SK-N-SH (cell line): Measurements from ENCODE around the gene KCNH8. TPM values are rescaled to one million over a fixed set of nuclear protein-coding genes. Genes with fewer than 3 reads are reported as not detected.

Source experiments
- CTCF ChIA-PET: fragments of 300-600, 350-600 bp; formaldehyde crosslinking; extraction: SDS; loops from one replicate; lab custom pipeline; 2021; lab: Yijun Ruan, JAX
- POLR2A ChIA-PET: fragments of 350-600 bp; sonication (Branson Sonifier 250); formaldehyde crosslinking; extraction: SDS; loops from one replicate; lab custom pipeline; 2020; ENCODE audit warnings: antibody characterized with exemption, inconsistent platforms; lab: Yijun Ruan, JAX
- DNase-seq: peaks from one replicate; pipeline ENCODE4 v3.0.0; 2012
- H2AFZ ChIP-seq: fragments of 200-600 bp; sonication (generic); 2 replicates; pipeline ENCODE4 v1.8.1; 2016; ENCODE audit warnings: antibody characterized with exemption, mild to moderate bottlenecking, low read depth
- H3F3A ChIP-seq: fragments of 200-600 bp; sonication (generic); replicated peaks from 2 replicates; pipeline ENCODE3; 2016; ENCODE audit warnings: antibody characterized with exemption, mild to moderate bottlenecking; ENCODE audit not compliant: insufficient read depth
- H3K27ac ChIP-seq, 2 experiments: fragments of 200-500 bp in 1 of 2; fragments of 200-600 bp in 1 of 2; sonication (Bioruptor generic) in 1 of 2; sonication (generic), shearing (Covaris generic) in 1 of 2; 2 replicates each; pipeline versions ENCODE4 v1.5.1 to v1.6.1; 2014 to 2016; ENCODE audit warnings: low read depth in 2 of 2, inconsistent platforms in 1 of 2, low read length in 1 of 2, mild to moderate bottlenecking in 1 of 2, mixed read lengths in 1 of 2
- H3K27me3 ChIP-seq: fragments of 200-600 bp; sonication (generic), shearing (Covaris generic); 2 replicates; pipeline ENCODE4 v1.6.1; 2016; ENCODE audit warnings: mixed run types; ENCODE audit not compliant: insufficient read depth
- H3K36me3 ChIP-seq, 2 experiments: fragments of 200-500 bp in 1 of 2; fragments of 200-600 bp in 1 of 2; sonication (Bioruptor generic) in 1 of 2; sonication (generic) in 1 of 2; replicated peaks in 1 of 2; 2 replicates each; pipeline versions ENCODE3 to v1.5.1; 2014 to 2016; ENCODE audit warnings: low read length in 1 of 2, mild to moderate bottlenecking in 1 of 2; ENCODE audit not compliant: insufficient read depth in 2 of 2, control insufficient read depth in 1 of 2
- H3K4me1 ChIP-seq, 2 experiments: fragments of 200-500 bp in 1 of 2; fragments of 200-600 bp in 1 of 2; sonication (Bioruptor generic) in 1 of 2; sonication (generic), shearing (Covaris generic) in 1 of 2; 2 replicates each; pipeline versions ENCODE4 v1.5.1 to v1.6.1; 2014 to 2016; ENCODE audit warnings: low read depth in 1 of 2, low read length in 1 of 2, mixed run types in 1 of 2; ENCODE audit not compliant: insufficient read depth in 2 of 2, control insufficient read depth in 1 of 2
- H3K4me2 ChIP-seq: fragments of 200-600 bp; sonication (generic), shearing (Covaris generic); 2 replicates; pipeline ENCODE4 v1.6.1; 2017; ENCODE audit warnings: mixed run types
- H3K4me3 ChIP-seq, 2 experiments: fragments of 200-500 bp in 1 of 2; fragments of 200-600 bp in 1 of 2; sonication (Bioruptor generic) in 1 of 2; sonication (generic), shearing (Covaris generic) in 1 of 2; 2 replicates each; pipeline versions ENCODE4 v1.5.1 to v1.8.1; 2014 to 2016; ENCODE audit warnings: low read depth in 2 of 2, inconsistent platforms in 1 of 2, low read length in 1 of 2, mild to moderate bottlenecking in 1 of 2, mixed read lengths in 1 of 2, moderate library complexity in 1 of 2
- H3K79me2 ChIP-seq: fragments of 200-600 bp; sonication (generic); 2 replicates; pipeline ENCODE4 v1.8.1; 2017; ENCODE audit warnings: mild to moderate bottlenecking; ENCODE audit not compliant: insufficient read depth
- H3K9ac ChIP-seq: fragments of 200-600 bp; sonication (generic); 2 replicates; pipeline ENCODE4 v1.6.1; 2017; ENCODE audit warnings: mixed run types
- H3K9me2 ChIP-seq: fragments of 200-600 bp; sonication (generic); 2 replicates; pipeline ENCODE4 v1.6.1; 2017; ENCODE audit warnings: mixed run types
- H3K9me3 ChIP-seq: fragments of 200-600 bp; sonication (generic); 2 replicates; pipeline ENCODE4 v1.6.1; 2017; ENCODE audit warnings: mixed run types, mild to moderate bottlenecking, moderate library complexity
- H4K20me1 ChIP-seq: fragments of 200-600 bp; sonication (generic); 2 replicates; pipeline ENCODE4 v1.6.1; 2017; ENCODE audit warnings: mild to moderate bottlenecking, mixed run types; ENCODE audit not compliant: insufficient read depth
- CHD2 ChIP-seq: fragments of 150-350 bp; IDR thresholded peaks from 2 replicates; pipeline ENCODE4 v1.6.1; 2018; ENCODE audit warnings: low read length; ENCODE audit not compliant: partially characterized antibody
- CTCF ChIP-seq: fragments of 200-600 bp; sonication (generic); IDR thresholded peaks from 2 replicates; pipeline ENCODE4 v1.6.1; 2017; ENCODE audit warnings: antibody characterized with exemption, mild to moderate bottlenecking, moderate library complexity
- EP300 ChIP-seq, 2 experiments: IDR thresholded peaks; 2 replicates each; pipeline versions ENCODE4 v1.4.0 to v1.6.1; 2012; ENCODE audit warnings: borderline replicate concordance in 1 of 2, low read depth in 1 of 2, low read length in 1 of 2
- FOSL2 ChIP-seq: IDR thresholded peaks from 2 replicates; pipeline ENCODE4 v1.4.0; 2012; ENCODE audit warnings: low read depth, mild to moderate bottlenecking, moderate library complexity, borderline replicate concordance
- FOXM1 ChIP-seq: IDR thresholded peaks from 2 replicates; pipeline ENCODE4 v1.4.0; 2012; ENCODE audit warnings: low read depth, mild to moderate bottlenecking
- IRF3 ChIP-seq: fragments of 150-350 bp; IDR thresholded peaks from 2 replicates; pipeline ENCODE4 v1.6.1; 2016; ENCODE audit warnings: mild to moderate bottlenecking, low read depth, low read length
- JUND ChIP-seq: IDR thresholded peaks from 2 replicates; pipeline ENCODE4 v1.4.0; 2012
- MEF2A ChIP-seq: IDR thresholded peaks from 2 replicates; pipeline ENCODE4 v1.4.0; 2012; ENCODE audit warnings: low read depth, borderline replicate concordance
- MXI1 ChIP-seq: IDR thresholded peaks from 2 replicates; pipeline ENCODE4 v1.6.1; 2012; ENCODE audit warnings: mild to moderate bottlenecking, low read depth, low read length, improper control_type of control experiment
- NFIC ChIP-seq: IDR thresholded peaks from 2 replicates; pipeline ENCODE4 v1.4.0; 2012; ENCODE audit warnings: borderline replicate concordance
- NRF1 ChIP-seq: IDR thresholded peaks from 2 replicates; pipeline ENCODE4 v1.6.1; 2012; ENCODE audit warnings: low read depth, mild to moderate bottlenecking, low read length
- PBX3 ChIP-seq: IDR thresholded peaks from 2 replicates; pipeline ENCODE4; 2012
- RAD21 ChIP-seq: IDR thresholded peaks from 2 replicates; pipeline ENCODE4 v1.6.1; 2012; ENCODE audit warnings: mild to moderate bottlenecking, low read length
- RCOR1 ChIP-seq: fragments of 150-350 bp; IDR thresholded peaks from 2 replicates; pipeline ENCODE4 v1.6.1; 2017; ENCODE audit warnings: antibody characterized with exemption, low read length
- TCF12 ChIP-seq: IDR thresholded peaks from 2 replicates; pipeline ENCODE4 v1.4.0; 2012
- TEAD4 ChIP-seq: IDR thresholded peaks from 2 replicates; pipeline ENCODE4 v1.4.0; 2012; ENCODE audit warnings: mild to moderate bottlenecking, borderline replicate concordance; ENCODE audit not compliant: insufficient read depth
- USF1 ChIP-seq: IDR thresholded peaks from 2 replicates; pipeline ENCODE4 v1.4.0; 2012; ENCODE audit warnings: low read depth, borderline replicate concordance
- WGBS: methylation state at CpG from one replicate; pipeline ENCODE4 v1.1.6; 2017; ENCODE audit warnings: low lambda C conversion rate; 5-methylcytosine and 5-hydroxymethylcytosine counted together
- polyA plus RNA-seq, 3 experiments: library from polyadenylated mRNA; depleted of rRNA; stranded (reverse); fragments of >200 nt; gene quantifications; 2 replicates each; pipeline ENCODE4 v1.2.3, GENCODE V29; 2012

The KCNH8 gene
- polyA plus RNA-seq, 1 of the 3 experiments (the other 2 are of a cell fraction): 0.05 TPM

- TF ChIP-seq PBX3: no peak
Observed at GRCh38 chr3:19467761-19468160, 319.5 kb downstream of the KCNH8 start (continued).

GRCh38 chr3:19471138-19471537 is 322.8 kb downstream of the KCNH8 start:
- 34% methylated on average over 4 of the region's 4 CpGs for WGBS
- no peaks in the 10 kb centered on the region for H4K20me1 ChIP-seq

More at GRCh38 chr3:19471138-19471537, 322.8 kb downstream of the KCNH8 start:
- H3K9me3 ChIP-seq: no peaks in the 10 kb centered on the region
- no peaks in the 10 kb centered on the region for H3F3A ChIP-seq
- H3K79me2 ChIP-seq: no peaks in the 10 kb centered on the region
- no peak overlapping the region for H3K4me3 ChIP-seq
- H3K9me2 ChIP-seq: no peaks in the 10 kb centered on the region
- H3K36me3 ChIP-seq: no peaks in the 10 kb centered on the region
- H3K9ac ChIP-seq: no peak overlapping the region
- TF ChIP-seq FOSL2: no peak
- TF ChIP-seq EP300 (IDR thresholded peaks at IDR 0.05; ENCODE audit: borderline replicate concordance in 1 of 2, low read depth in 1 of 2, low read length in 1 of 2): no peak
- no peak for TF ChIP-seq TEAD4
- TF ChIP-seq RAD21: no peak
- TF ChIP-seq RCOR1: no peak
- no peak for TF ChIP-seq MXI1
- TF ChIP-seq TCF12: no peak
- no peak for TF ChIP-seq IRF3
- TF ChIP-seq CTCF: no peak
- TF ChIP-seq CHD2: no peak
- TF ChIP-seq NRF1: no peak
- TF ChIP-seq FOXM1: no peak
- no peak for TF ChIP-seq NFIC
- TF ChIP-seq MEF2A: no peak
- no peak for TF ChIP-seq JUND
- no peak for TF ChIP-seq USF1
- H3K27me3 ChIP-seq: no peaks in the 10 kb centered on the region
- H3K4me1 ChIP-seq: no peaks in the 10 kb centered on the region
- no peak overlapping the region for H3K4me2 ChIP-seq
- H2AFZ ChIP-seq: no peak overlapping the region
- ChIA-PET CTCF (no interaction called here), POLR2A (no interaction called here)
- H3K27ac ChIP-seq: no peak overlapping the region
- DNase-seq: no peak
